Tibial artery (tissue), 4 donors: ENCODE data around the gene PPP2R2C.

Experiments used
- DNase-seq, 2 donors: peaks; one replicate each; pipeline ENCODE4 v3.0.0-alpha.2; 2019
- H3K27ac ChIP-seq, 2 donors: fragments of 200-600 bp; sonication (generic) in 1 of 2; 1 replicate in 1 of 2; 2 replicates in 1 of 2; pipeline ENCODE4 v1.5.1; 2018 to 2019; ENCODE audit warnings: mild to moderate bottlenecking in 1 of 2
- H3K27me3 ChIP-seq, 2 donors: fragments of 200-600 bp; sonication (generic) in 1 of 2; one replicate each; pipeline versions ENCODE4 v1.5.1 to v1.6.0; 2016 to 2019
- H3K36me3 ChIP-seq, 3 donors: fragments of 200-600 bp; sonication (generic) in 2 of 3; one replicate each; pipeline ENCODE4 v1.5.1; 2016 to 2019; ENCODE audit warnings: mild to moderate bottlenecking in 2 of 3
- H3K4me1 ChIP-seq, 4 donors: fragments of 200-600 bp; sonication (generic) in 2 of 4; 1 replicate in 3 of 4; 2 replicates in 1 of 4; pipeline ENCODE4 v1.5.1; 2016 to 2019
- H3K4me3 ChIP-seq, 2 donors: fragments of 200-600 bp; sonication (generic) in 1 of 2; 1 replicate in 1 of 2; 2 replicates in 1 of 2; pipeline ENCODE4 v1.5.1; 2018 to 2019; ENCODE audit warnings: mild to moderate bottlenecking in 2 of 2
- H3K9me3 ChIP-seq, 3 donors: fragments of 200-600 bp; sonication (generic) in 1 of 3; one replicate each; pipeline ENCODE4 v1.5.1; 2016 to 2019
- intact Hi-C: fragments of 100-400 bp; cut with DNase I; formaldehyde crosslinking; loops from one replicate; pipeline ENCODE4 v1.15.0; 2023; ENCODE audit warnings: low total_unique reads
- TF ChIP-seq, protein P1 (sequence below), 2 experiments: fragments of 200-600 bp in 1 of 2; fragments of 450-650 bp in 1 of 2; IDR thresholded peaks; one replicate each; pipeline ENCODE4 v1.5.1; 2017 to 2019; ENCODE audit warnings: antibody characterized with exemption in 2 of 2, mild to moderate bottlenecking in 1 of 2, moderate library complexity in 1 of 2

PPP2R2C gene

DNA sequence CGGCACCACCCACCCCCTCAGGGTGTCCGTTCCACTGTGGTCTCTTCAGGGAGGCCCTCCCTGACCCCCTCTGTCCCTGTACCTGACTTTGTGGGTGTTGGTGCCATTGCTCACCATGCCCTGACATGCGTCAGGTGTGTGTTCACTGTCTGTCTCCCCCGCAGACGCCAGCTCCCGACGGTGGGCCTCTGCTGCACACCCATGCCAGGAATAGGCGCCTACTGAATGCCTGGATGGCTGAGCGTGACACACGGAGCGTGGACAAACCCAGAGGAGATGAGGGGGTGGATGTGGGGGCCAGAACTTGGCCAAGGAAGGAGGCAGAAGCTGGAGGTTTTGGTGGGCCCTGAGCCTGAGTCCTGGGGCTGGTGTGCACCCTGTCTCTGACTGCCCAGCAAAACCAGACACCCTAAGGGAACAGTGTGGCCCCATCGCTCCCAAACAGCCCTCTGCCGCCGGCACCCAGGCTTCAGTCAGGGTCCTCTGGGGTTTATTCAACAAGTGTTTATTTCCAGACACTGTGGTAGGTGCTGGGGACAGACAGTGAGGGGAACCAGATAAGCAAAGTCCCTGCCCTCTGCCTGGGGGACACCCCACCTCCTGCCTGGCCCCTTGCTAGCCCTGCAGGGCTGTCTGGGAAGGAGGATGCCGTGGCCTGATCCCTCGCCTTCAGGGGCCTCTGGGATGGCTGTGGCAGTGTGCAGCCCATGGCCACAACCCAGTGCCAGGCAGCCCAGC is 125.9 kb downstream of the PPP2R2C start:
- H3K27me3 ChIP-seq = peaks cover 0 to 61% of the 10 kb centered on the region in 2 donors
- intact Hi-C loops = no loop called here

DNA sequence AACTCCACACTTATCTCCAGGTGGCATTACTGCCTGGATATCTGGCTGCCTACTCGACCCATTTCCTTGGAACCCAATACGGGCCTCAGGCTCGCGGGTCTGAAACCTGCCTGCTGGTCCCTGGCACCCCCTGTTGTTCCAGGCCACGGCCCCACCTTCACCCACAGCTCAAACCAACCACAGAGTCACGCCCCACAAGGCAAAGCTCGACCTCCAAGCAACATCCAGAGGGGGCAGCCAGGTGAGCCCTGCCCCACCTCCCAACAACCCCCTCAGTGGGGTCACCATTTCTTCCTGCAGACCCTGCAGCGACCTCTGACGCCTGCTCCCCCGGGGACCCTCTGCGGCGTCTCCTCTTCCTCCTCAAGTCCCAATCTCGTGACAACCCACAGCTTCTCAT is 126.5 kb downstream of the PPP2R2C start:
- no peak overlapping the region for H3K27ac ChIP-seq
- peaks cover 0 to 61% of the 10 kb centered on the region in 2 donors for H3K27me3 ChIP-seq
- H3K4me1 ChIP-seq = peaks cover 0 to 2% (median 0%) of the 10 kb centered on the region in 4 donors
- H3K36me3 ChIP-seq = no peaks in the 10 kb centered on the region
- intact Hi-C loops = no loop called here
- H3K4me3 ChIP-seq = no peak overlapping the region
- no peak for DNase-seq
- TF ChIP-seq, protein P1, sequence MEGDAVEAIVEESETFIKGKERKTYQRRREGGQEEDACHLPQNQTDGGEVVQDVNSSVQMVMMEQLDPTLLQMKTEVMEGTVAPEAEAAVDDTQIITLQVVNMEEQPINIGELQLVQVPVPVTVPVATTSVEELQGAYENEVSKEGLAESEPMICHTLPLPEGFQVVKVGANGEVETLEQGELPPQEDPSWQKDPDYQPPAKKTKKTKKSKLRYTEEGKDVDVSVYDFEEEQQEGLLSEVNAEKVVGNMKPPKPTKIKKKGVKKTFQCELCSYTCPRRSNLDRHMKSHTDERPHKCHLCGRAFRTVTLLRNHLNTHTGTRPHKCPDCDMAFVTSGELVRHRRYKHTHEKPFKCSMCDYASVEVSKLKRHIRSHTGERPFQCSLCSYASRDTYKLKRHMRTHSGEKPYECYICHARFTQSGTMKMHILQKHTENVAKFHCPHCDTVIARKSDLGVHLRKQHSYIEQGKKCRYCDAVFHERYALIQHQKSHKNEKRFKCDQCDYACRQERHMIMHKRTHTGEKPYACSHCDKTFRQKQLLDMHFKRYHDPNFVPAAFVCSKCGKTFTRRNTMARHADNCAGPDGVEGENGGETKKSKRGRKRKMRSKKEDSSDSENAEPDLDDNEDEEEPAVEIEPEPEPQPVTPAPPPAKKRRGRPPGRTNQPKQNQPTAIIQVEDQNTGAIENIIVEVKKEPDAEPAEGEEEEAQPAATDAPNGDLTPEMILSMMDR (IDR thresholded peaks at IDR 0.05) = no peak
- H3K9me3 ChIP-seq = peaks cover 0 to 8% (median 0%) of the 10 kb centered on the region in 3 donors

More for the DNA sequence above, 125.9 kb downstream of the PPP2R2C start:
- Histone ChIP-seq H3K9me3 (peaks cover 0 to 8% (median 0%) of the 10 kb centered on the region in 3 donors), H3K27ac (no peak overlapping the region), H3K36me3 (no peaks in the 10 kb centered on the region), H3K4me3 (no peak overlapping the region), H3K4me1 (peaks cover 0 to 2% (median 0%) of the 10 kb centered on the region in 4 donors)
- DNase-seq = no peak
- TF ChIP-seq, protein P1 (IDR thresholded peaks at IDR 0.05) = no peak

DNA sequence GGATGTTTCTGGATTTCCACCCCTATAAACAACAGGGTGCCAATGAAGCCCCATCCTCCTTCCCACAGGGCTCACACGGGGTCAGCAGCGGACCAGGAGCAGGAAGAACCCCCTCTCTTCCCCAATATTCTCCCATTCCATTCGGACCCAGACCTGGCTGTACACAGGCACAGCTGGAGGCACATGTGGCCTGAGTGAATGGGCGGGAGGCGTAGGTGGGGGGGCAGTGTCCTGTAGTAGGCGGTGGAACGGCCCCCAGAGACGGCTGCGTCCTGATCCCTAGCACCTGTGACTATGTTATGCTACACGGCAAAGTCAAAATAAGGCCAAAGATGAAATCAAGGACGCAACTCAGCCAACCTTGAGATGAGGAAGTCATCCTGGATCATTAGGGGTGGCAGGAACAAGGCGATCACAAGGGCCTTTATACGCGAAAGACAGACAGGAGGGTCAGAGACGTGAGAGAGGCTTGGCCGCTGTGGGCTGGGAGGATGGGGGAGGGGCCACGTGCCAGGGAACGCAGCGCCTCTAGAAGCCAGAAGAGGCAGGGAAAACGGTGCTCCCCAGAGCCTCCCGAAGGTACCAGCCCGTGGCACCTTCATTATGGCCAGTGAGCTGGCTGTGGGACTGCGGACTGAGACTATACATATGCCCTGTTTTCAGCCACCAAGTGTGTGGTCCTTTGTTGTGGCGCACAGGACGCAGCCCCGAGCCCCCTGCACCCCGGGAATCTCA is 127.2 kb downstream of the PPP2R2C start:
- Histone ChIP-seq H3K36me3 (no peaks in the 10 kb centered on the region), H3K9me3 (peaks cover 0 to 8% (median 0%) of the 10 kb centered on the region in 3 donors), H3K27me3 (peaks cover 0 to 61% of the 10 kb centered on the region in 2 donors), H3K4me1 (peaks cover 0 to 2% (median 0%) of the 10 kb centered on the region in 4 donors), H3K4me3 (no peak overlapping the region), H3K27ac (no peak overlapping the region)
- TF ChIP-seq, protein P1 (IDR thresholded peaks at IDR 0.05) = no peak
- intact Hi-C loops = no loop called here
- DNase-seq = no peak

DNA sequence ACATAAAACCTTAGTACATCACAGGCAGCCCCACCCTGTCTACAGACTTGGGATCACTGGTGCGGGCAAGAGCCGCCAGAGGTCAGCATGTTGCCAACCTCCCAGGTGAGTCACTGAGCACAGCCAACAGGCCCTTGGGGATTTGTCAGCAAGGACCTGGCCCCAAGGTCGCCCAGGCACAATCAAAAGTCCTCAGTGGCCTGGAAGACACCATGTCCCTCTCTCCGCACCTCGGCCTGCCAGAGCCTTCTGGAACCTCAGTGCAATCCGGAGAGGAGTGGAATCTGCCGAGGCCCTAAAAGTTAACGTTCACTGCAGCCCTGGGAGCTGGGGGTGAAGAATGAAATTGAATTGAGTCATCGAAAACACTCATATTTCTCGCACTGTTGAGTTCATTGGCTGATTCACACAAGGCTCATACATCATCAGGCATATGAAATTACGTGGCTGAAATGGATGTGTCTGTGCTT is 128.4 kb downstream of the PPP2R2C start:
- Histone ChIP-seq H3K27ac (no peak overlapping the region), H3K9me3 (peaks cover 0 to 8% (median 0%) of the 10 kb centered on the region in 3 donors), H3K36me3 (no peaks in the 10 kb centered on the region), H3K4me3 (no peak overlapping the region), H3K4me1 (peaks cover 0 to 2% (median 0%) of the 10 kb centered on the region in 4 donors), H3K27me3 (peaks cover 0 to 69% of the 10 kb centered on the region in 2 donors)
- no peak for DNase-seq
- intact Hi-C loops = no loop called here
- TF ChIP-seq, protein P1 (IDR thresholded peaks at IDR 0.05) = no peak

DNA sequence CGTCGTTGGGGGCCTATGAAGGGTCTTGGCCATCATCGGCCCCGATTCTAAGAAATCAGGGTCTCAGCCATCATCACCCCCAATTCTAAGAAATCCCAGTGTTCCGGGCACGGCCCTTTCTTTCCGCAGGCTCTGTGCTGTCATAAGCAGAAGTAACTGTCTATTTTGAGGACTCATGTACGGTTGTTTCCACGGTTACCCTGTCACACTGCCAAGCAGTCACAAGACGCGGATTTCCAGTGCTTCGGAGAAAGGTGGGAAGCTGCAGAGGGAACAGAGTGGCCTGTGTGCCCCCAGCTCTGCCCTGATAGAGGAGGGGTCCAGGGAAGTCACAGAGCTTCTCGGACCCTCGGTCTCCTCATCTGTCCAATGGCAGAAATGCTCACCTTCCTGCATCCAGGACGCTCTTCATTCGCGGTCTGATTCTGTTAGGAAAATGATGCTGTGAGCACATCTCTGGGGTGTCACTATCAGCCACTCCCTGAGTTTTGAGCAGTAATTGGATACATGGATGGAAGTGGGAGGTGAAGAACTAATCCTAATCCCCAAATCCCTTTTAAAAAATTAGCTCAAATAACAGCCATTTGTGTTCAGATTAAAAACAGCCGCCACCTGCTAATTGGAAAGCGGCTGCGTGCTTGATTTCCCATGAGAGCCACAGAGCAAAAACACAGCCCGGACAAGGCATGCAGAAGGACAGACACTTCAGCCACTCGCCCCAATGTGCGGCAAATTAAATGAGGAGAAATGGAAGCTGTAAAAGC is 129.7 kb downstream of the PPP2R2C start:
- intact Hi-C loops = no loop called here
- H3K27ac ChIP-seq = no peak overlapping the region
- no peaks in the 10 kb centered on the region for H3K36me3 ChIP-seq
- peaks cover 0 to 2% (median 0%) of the 10 kb centered on the region in 4 donors for H3K4me1 ChIP-seq
- H3K9me3 ChIP-seq = peaks cover 0 to 8% (median 0%) of the 10 kb centered on the region in 3 donors
- TF ChIP-seq, protein P1 (IDR thresholded peaks at IDR 0.05) = no peak
- peak; percentile 74 to 76 for DNase-seq
- peaks cover 0 to 72% of the 10 kb centered on the region in 2 donors for H3K27me3 ChIP-seq
- no peak overlapping the region for H3K4me3 ChIP-seq
